Uterus (tissue), 4 donors: ENCODE results near the gene GCHFR. TPM values are rescaled to one million over a fixed set of nuclear protein-coding genes. Genes with fewer than 3 reads are reported as not detected.

Experiments used
- DNase-seq, 2 donors: peaks; one replicate each; pipeline ENCODE4 v3.0.0-alpha.2; 2019 to 2020
- H3K27ac ChIP-seq, 2 donors: fragments of 200-600 bp; sonication (generic); 1 replicate in 1 of 2; 2 replicates in 1 of 2; pipeline ENCODE4 v1.5.1; 2016 to 2018
- H3K27me3 ChIP-seq, 2 donors: fragments of 200-600 bp; sonication (generic); one replicate each; pipeline ENCODE4 v1.5.1; 2018 to 2019; ENCODE audit warnings: control low read depth in 1 of 2
- H3K36me3 ChIP-seq, 2 donors: fragments of 200-600 bp; sonication (generic); one replicate each; pipeline ENCODE4 v1.5.1; 2019; ENCODE audit warnings: control low read depth in 1 of 2
- H3K4me1 ChIP-seq, 2 donors: fragments of 200-600 bp; sonication (generic); one replicate each; pipeline ENCODE4 v1.5.1; 2018 to 2019; ENCODE audit warnings: control low read depth in 1 of 2
- H3K4me3 ChIP-seq, 2 donors: fragments of 200-600 bp; sonication (generic); 1 replicate in 1 of 2; 2 replicates in 1 of 2; pipeline ENCODE4 v1.5.1; 2018 to 2019; ENCODE audit warnings: mild to moderate bottlenecking in 1 of 2
- H3K9me3 ChIP-seq, 2 donors: fragments of 200-600 bp; sonication (generic); one replicate each; pipeline ENCODE4 v1.5.1; 2019; ENCODE audit warnings: control low read depth in 1 of 2
- POLR2A ChIP-seq, 2 donors: fragments of 450-650 bp; IDR thresholded peaks; one replicate each; pipeline ENCODE4 v1.6.1; 2016; ENCODE audit warnings: antibody characterized with exemption in 2 of 2, mild to moderate bottlenecking in 1 of 2, moderate library complexity in 1 of 2
- intact Hi-C: fragments of 100-400 bp; cut with DNase I; formaldehyde crosslinking; loops from one replicate; pipeline ENCODE4 v1.15.1; 2023; ENCODE audit warnings: low total_unique reads
- total RNA-seq, 4 donors: library from RNA; depleted of rRNA in 3 of 4; stranded (reverse); fragments of >200 nt in 3 of 4; gene quantifications; one replicate each; pipeline versions ENCODE4 v1.1.0 to v1.2.4, GENCODE V29; 2014 to 2023
- TF ChIP-seq, protein P1 (sequence below), 4 experiments: fragments of 200-600 bp in 2 of 4; fragments of 450-650 bp in 2 of 4; sonication (generic) in 2 of 4; IDR thresholded peaks; one replicate each; pipeline ENCODE4 v1.5.1; 2016 to 2019; ENCODE audit warnings: antibody characterized with exemption in 4 of 4, mild to moderate bottlenecking in 2 of 4, moderate library complexity in 1 of 4
- donor health status: DM: yes; HTN: yes; CAD: no.

GCHFR gene
- total RNA-seq, 4 donors from 2014 or later: 6.2 to 113 (median 34.5) TPM

DNA sequence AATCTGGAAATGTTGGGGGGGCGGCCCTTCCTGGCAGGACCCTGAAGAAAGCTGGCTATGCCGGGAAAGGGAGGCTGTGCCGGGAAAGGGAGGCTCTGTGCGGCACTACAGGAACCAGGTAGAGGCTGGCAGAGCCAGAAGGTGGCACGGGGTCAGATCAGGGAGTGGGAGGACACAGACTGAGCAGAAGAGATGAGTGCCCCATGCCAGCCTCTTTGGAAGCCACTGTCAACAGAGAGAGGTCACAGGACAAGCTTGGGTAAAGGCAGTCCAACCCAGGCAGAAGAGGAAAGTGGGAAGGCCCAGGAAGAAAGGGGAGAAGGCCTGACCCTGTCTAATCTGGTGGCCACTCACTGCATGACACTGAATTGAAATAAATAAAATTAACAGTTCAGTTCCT is 7.4 kb downstream of the GCHFR start:
- no peak overlapping the region for H3K27ac ChIP-seq
- no peak for TF ChIP-seq POLR2A (IDR thresholded peaks at IDR 0.05)
- TF ChIP-seq, protein P1, sequence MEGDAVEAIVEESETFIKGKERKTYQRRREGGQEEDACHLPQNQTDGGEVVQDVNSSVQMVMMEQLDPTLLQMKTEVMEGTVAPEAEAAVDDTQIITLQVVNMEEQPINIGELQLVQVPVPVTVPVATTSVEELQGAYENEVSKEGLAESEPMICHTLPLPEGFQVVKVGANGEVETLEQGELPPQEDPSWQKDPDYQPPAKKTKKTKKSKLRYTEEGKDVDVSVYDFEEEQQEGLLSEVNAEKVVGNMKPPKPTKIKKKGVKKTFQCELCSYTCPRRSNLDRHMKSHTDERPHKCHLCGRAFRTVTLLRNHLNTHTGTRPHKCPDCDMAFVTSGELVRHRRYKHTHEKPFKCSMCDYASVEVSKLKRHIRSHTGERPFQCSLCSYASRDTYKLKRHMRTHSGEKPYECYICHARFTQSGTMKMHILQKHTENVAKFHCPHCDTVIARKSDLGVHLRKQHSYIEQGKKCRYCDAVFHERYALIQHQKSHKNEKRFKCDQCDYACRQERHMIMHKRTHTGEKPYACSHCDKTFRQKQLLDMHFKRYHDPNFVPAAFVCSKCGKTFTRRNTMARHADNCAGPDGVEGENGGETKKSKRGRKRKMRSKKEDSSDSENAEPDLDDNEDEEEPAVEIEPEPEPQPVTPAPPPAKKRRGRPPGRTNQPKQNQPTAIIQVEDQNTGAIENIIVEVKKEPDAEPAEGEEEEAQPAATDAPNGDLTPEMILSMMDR (IDR thresholded peaks at IDR 0.05): no peak
- intact Hi-C loops: no loop called here
- H3K4me3 ChIP-seq: no peak overlapping the region
- no peaks in the 10 kb centered on the region for H3K36me3 ChIP-seq
- H3K27me3 ChIP-seq: no peaks in the 10 kb centered on the region
- DNase-seq: no peak
- no peaks in the 10 kb centered on the region for H3K4me1 ChIP-seq
- H3K9me3 ChIP-seq: no peaks in the 10 kb centered on the region

DNA sequence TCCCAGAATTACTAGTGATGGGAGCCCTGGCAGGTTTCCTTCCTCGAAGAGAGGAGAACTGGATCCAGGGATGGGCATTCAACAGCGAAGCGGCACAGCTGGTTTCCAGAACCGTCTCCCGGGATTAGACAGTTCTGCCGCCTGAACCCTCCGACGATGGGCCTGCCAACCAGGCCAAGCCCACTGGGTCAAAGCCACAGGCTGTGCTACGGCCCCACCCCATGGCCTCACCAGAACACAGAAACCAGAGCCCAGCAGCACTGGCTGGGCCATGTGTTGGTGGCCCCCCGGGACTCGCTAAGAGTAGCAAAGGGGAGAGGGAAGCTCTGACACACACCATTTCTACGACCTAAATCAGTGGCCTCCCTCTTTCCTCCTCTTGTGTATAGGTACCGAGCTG is 8.1 kb downstream of the GCHFR start:
- Histone ChIP-seq H3K27me3 (no peaks in the 10 kb centered on the region), H3K36me3 (no peaks in the 10 kb centered on the region), H3K4me3 (no peak overlapping the region), H3K4me1 (no peaks in the 10 kb centered on the region), H3K9me3 (no peaks in the 10 kb centered on the region), H3K27ac (no peak overlapping the region)
- intact Hi-C loops: no loop called here
- no peak for DNase-seq
- no peak for TF ChIP-seq POLR2A (IDR thresholded peaks at IDR 0.05)
- TF ChIP-seq, protein P1 (IDR thresholded peaks at IDR 0.05): no peak

GRCh38 chr15:40773496-40773895 is 9.6 kb downstream of the GCHFR start:
- no peak for DNase-seq
- no peaks in the 10 kb centered on the region for H3K4me1 ChIP-seq
- no peak overlapping the region for H3K4me3 ChIP-seq
- H3K27ac ChIP-seq: no peak overlapping the region
- no peaks in the 10 kb centered on the region for H3K9me3 ChIP-seq
- no peak for TF ChIP-seq POLR2A (IDR thresholded peaks at IDR 0.05)
- TF ChIP-seq, protein P1 (IDR thresholded peaks at IDR 0.05): no peak
- intact Hi-C loops: no loop called here
- no peaks in the 10 kb centered on the region for H3K36me3 ChIP-seq
- H3K27me3 ChIP-seq: no peaks in the 10 kb centered on the region

- no peak for DNase-seq
- no peaks in the 10 kb centered on the region for H3K27me3 ChIP-seq
- H3K36me3 ChIP-seq: no peaks in the 10 kb centered on the region
- H3K4me3 ChIP-seq: no peak overlapping the region
- H3K4me1 ChIP-seq: no peaks in the 10 kb centered on the region
- no peaks in the 10 kb centered on the region for H3K9me3 ChIP-seq
- intact Hi-C loops: no loop called here
- TF ChIP-seq, protein P1 (IDR thresholded peaks at IDR 0.05): no peak
- TF ChIP-seq POLR2A (IDR thresholded peaks at IDR 0.05): no peak
- H3K27ac ChIP-seq: no peak overlapping the region
These were observed 10.0 kb downstream of the GCHFR start for GRCh38 chr15:40773902-40774301.

GRCh38 chr15:40775007-40775406 is 11.1 kb downstream of the GCHFR start:
- DNase-seq: no peak

More at GRCh38 chr15:40775007-40775406, 11.1 kb downstream of the GCHFR start:
- Histone ChIP-seq H3K4me1 (no peaks in the 10 kb centered on the region), H3K27ac (no peak overlapping the region), H3K9me3 (no peaks in the 10 kb centered on the region), H3K4me3 (no peak overlapping the region), H3K36me3 (no peaks in the 10 kb centered on the region), H3K27me3 (no peaks in the 10 kb centered on the region)
- TF ChIP-seq, protein P1 (IDR thresholded peaks at IDR 0.05): no peak
- no peak for TF ChIP-seq POLR2A (IDR thresholded peaks at IDR 0.05)
- intact Hi-C loops: no loop called here
